ENCODE measurements around the gene ITGB1.

DNA sequence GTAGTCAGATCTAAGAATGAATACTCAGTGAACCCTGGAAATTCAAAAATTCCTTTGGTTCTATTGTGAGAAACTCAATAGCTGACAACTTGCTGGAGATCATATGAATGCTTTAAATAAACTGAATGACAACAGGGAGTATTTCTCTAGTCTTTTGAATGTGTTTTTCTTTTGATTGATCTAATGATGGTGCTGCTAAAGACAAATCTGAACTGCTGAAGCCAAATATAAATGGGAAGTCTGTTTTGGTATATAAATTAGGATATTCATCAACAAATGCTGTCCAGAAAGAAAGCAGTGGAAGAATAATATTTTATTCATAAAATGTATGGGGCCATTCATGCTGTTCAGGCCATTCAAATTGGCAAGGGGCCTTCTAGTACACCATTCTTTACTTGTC is 79.4 kb downstream of the ITGB1 start:
- TF ChIP-seq CTCF (IDR thresholded peaks at IDR 0.05) (no peak), RCOR1 (IDR thresholded peaks at IDR 0.05; ENCODE audit: low read length) (no peak), YY1 (IDR thresholded peaks at IDR 0.05; ENCODE audit: low read depth) (no peak), GABPA (IDR thresholded peaks at IDR 0.05; ENCODE audit: low read depth) (no peak), MAX (IDR thresholded peaks at IDR 0.05; ENCODE audit: low read depth) (no peak), ZBTB33 (IDR thresholded peaks at IDR 0.05; ENCODE audit: borderline replicate concordance, low read depth) (no peak), TCF12 (IDR thresholded peaks at IDR 0.05) (no peak), NRF1 (IDR thresholded peaks at IDR 0.05; ENCODE audit: low read depth, low read length) (no peak), SIN3A (IDR thresholded peaks at IDR 0.05; ENCODE audit: borderline replicate concordance, low read depth, low read length) (no peak), POLR2AphosphoS5 (IDR thresholded peaks at IDR 0.05; ENCODE audit: low read depth, low read length) (no peak), FOXJ3 (CRISPR knock-in tag; IDR thresholded peaks at IDR 0.05) (no peak), EP300 (IDR thresholded peaks at IDR 0.05; ENCODE audit: borderline replicate concordance in 1 of 2, low read depth in 1 of 2, low read length in 1 of 2) (no peak)
- TF ChIP-seq, protein P1, sequence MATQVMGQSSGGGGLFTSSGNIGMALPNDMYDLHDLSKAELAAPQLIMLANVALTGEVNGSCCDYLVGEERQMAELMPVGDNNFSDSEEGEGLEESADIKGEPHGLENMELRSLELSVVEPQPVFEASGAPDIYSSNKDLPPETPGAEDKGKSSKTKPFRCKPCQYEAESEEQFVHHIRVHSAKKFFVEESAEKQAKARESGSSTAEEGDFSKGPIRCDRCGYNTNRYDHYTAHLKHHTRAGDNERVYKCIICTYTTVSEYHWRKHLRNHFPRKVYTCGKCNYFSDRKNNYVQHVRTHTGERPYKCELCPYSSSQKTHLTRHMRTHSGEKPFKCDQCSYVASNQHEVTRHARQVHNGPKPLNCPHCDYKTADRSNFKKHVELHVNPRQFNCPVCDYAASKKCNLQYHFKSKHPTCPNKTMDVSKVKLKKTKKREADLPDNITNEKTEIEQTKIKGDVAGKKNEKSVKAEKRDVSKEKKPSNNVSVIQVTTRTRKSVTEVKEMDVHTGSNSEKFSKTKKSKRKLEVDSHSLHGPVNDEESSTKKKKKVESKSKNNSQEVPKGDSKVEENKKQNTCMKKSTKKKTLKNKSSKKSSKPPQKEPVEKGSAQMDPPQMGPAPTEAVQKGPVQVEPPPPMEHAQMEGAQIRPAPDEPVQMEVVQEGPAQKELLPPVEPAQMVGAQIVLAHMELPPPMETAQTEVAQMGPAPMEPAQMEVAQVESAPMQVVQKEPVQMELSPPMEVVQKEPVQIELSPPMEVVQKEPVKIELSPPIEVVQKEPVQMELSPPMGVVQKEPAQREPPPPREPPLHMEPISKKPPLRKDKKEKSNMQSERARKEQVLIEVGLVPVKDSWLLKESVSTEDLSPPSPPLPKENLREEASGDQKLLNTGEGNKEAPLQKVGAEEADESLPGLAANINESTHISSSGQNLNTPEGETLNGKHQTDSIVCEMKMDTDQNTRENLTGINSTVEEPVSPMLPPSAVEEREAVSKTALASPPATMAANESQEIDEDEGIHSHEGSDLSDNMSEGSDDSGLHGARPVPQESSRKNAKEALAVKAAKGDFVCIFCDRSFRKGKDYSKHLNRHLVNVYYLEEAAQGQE (IDR thresholded peaks at IDR 0.05; ENCODE audit: low read depth, low read length): no peak
